Keratinocyte (primary cell): Measurements from ENCODE around the gene FTSJ1. TPM values are rescaled to one million over a fixed set of nuclear protein-coding genes. Genes with fewer than 3 reads are reported as not detected.

ENCODE experiments used
- DNase-seq: peaks from one replicate; pipeline ENCODE4 v3.0.0-alpha.2; 2011; ENCODE audit warnings: low read depth, missing footprints, low spot score
- FAIRE-seq: peaks from 2 replicates; lab custom pipeline; 2011; peaks lifted over from hg19 to GRCh38; lab: Jason Lieb, UNC
- H2AFZ ChIP-seq: 2 replicates; pipeline ENCODE4 v1.6.0; 2012; ENCODE audit warnings: low read length, control low read depth, inconsistent platforms; ENCODE audit not compliant: control insufficient read depth
- H3K27ac ChIP-seq: 2 replicates; pipeline ENCODE4 v1.5.1; 2011; ENCODE audit warnings: low read length; ENCODE audit not compliant: control insufficient read depth, insufficient read depth
- H3K27me3 ChIP-seq: 3 replicates; pipeline ENCODE4 v1.6.0; 2011; ENCODE audit warnings: low read length; ENCODE audit not compliant: control insufficient read depth, insufficient read depth; ENCODE audit errors: extremely low read depth
- H3K36me3 ChIP-seq, 2 experiments: 2 replicates in 1 of 2; 3 replicates in 1 of 2; pipeline ENCODE4 v1.5.1; 2011; ENCODE audit warnings: low read length in 2 of 2, mild to moderate bottlenecking in 1 of 2; ENCODE audit not compliant: control insufficient read depth in 2 of 2, insufficient read depth in 2 of 2; ENCODE audit errors: extremely low read depth in 1 of 2
- H3K4me1 ChIP-seq: 3 replicates; pipeline ENCODE4 v1.5.1; 2011; ENCODE audit warnings: low read length; ENCODE audit not compliant: control insufficient read depth, insufficient read depth; ENCODE audit errors: extremely low read depth
- H3K4me2 ChIP-seq: 3 replicates; pipeline ENCODE4 v1.6.0; 2011; ENCODE audit warnings: low read depth, low read length; ENCODE audit not compliant: control insufficient read depth, insufficient read depth; ENCODE audit errors: extremely low read depth
- H3K4me3 ChIP-seq, 3 experiments: fragments of 200-600 bp in 1 of 3; sonication (generic) in 1 of 3; 2 replicates in 2 of 3; 3 replicates in 1 of 3; pipeline ENCODE4 v1.5.1; 2011 to 2016; ENCODE audit warnings: low read length in 3 of 3, mild to moderate bottlenecking in 3 of 3, control low read depth in 2 of 3, inconsistent platforms in 1 of 3, low read depth in 1 of 3, mixed read lengths in 1 of 3, mixed run types in 1 of 3, moderate library complexity in 1 of 3; ENCODE audit not compliant: control insufficient read depth in 2 of 3, insufficient read depth in 2 of 3; ENCODE audit errors: extremely low read depth in 1 of 3
- H3K79me2 ChIP-seq: 2 replicates; pipeline ENCODE4 v1.6.0; 2012; ENCODE audit warnings: low read length; ENCODE audit not compliant: control insufficient read depth, insufficient read depth
- H3K9ac ChIP-seq: 3 replicates; pipeline ENCODE4 v1.6.0; 2011; ENCODE audit warnings: low read length; ENCODE audit not compliant: control insufficient read depth, insufficient read depth; ENCODE audit errors: extremely low read depth
- H3K9me1 ChIP-seq: 3 replicates; pipeline ENCODE4 v1.6.0; 2011; ENCODE audit warnings: low read length; ENCODE audit not compliant: control insufficient read depth, insufficient read depth; ENCODE audit errors: extremely low read depth
- H3K9me3 ChIP-seq: 2 replicates; pipeline ENCODE4 v1.5.1; 2012; ENCODE audit warnings: low read depth, low read length; ENCODE audit not compliant: control insufficient read depth
- H4K20me1 ChIP-seq: 3 replicates; pipeline ENCODE4 v1.6.0; 2011; ENCODE audit warnings: low read length; ENCODE audit not compliant: control insufficient read depth, insufficient read depth; ENCODE audit errors: extremely low read depth
- CTCF ChIP-seq, 3 experiments: IDR thresholded peaks in 1 of 3; conservative IDR thresholded peaks in 1 of 3; optimal IDR thresholded peaks in 1 of 3; 2 replicates in 2 of 3; 3 replicates in 1 of 3; pipeline versions ENCODE3 to v1.5.1; 2011; ENCODE audit warnings: low read length in 3 of 3, mild to moderate bottlenecking in 3 of 3, moderate library complexity in 2 of 3, control low read depth in 1 of 3, inconsistent platforms in 1 of 3; ENCODE audit not compliant: insufficient read depth in 2 of 3; ENCODE audit errors: extremely low read depth in 1 of 3
- EZH2 ChIP-seq: IDR thresholded peaks from one replicate; pipeline ENCODE4 v1.6.1; 2012; ENCODE audit warnings: inconsistent platforms, mild to moderate bottlenecking, low read length, moderate library complexity
- dilution Hi-C: fragments of 300-500 bp; cut with MboI; formaldehyde crosslinking; loops from one replicate; pipeline ENCODE4 v1.7.0; 2020; ENCODE audit warnings: low sequenced_read_pairs; ENCODE audit not compliant: extremely low pct_ligation_motif_present
- polyA plus RNA-seq, 5 experiments: library from polyadenylated mRNA; depleted of rRNA in 3 of 5; stranded (reverse) in 3 of 5; stranded (forward) in 1 of 5; unstranded in 1 of 5; fragments of >200 nt; gene quantifications; 1 replicate in 1 of 5; 2 replicates in 3 of 5; 3 replicates in 1 of 5; pipeline versions ENCODE4 v1.2.1 to v1.2.3, GENCODE V29; 2011 to 2012; ENCODE audit warnings: missing spikeins in 2 of 5, low read depth in 1 of 5, low replicate concordance in 1 of 5

FTSJ1 gene
- polyA plus RNA-seq, 1 donor (not counting 4 experiments of a cell fraction or from before 2014, with no cell fraction given): 60.6 TPM

GRCh38 chrX:48512371-48512935 lies 36.5 kb downstream of the FTSJ1 start:
- Histone ChIP-seq H3K9me1 (no peaks in the 10 kb centered on the region), H3K27me3 (no peaks in the 10 kb centered on the region), H3K9me3 (peaks cover 4% of the 10 kb centered on the region), H2AFZ (no peak overlapping the region), H3K27ac (no peak overlapping the region), H3K36me3 (peaks cover 3 to 4% of the 10 kb centered on the region in 2 experiments), H3K4me2 (no peak overlapping the region), H3K4me1 (peaks cover 14% of the 10 kb centered on the region), H3K79me2 (peaks cover 17% of the 10 kb centered on the region), H4K20me1 (no peaks in the 10 kb centered on the region), H3K9ac (no peak overlapping the region), H3K4me3 (no peak overlapping the region)
- no peak for DNase-seq
- no peak for TF ChIP-seq EZH2
- TF ChIP-seq CTCF (optimal IDR thresholded peaks at IDR 0.05 in 1 of 3, IDR thresholded peaks at IDR 0.05 in 1 of 3, conservative IDR thresholded peaks at IDR 0.05 in 1 of 3; ENCODE audit: extremely low read depth in 1 of 3, insufficient read depth in 2 of 3, low read length in 3 of 3): no peak
- FAIRE-seq: no peak
- dilution Hi-C loops: no loop called here

GRCh38 chrX:48513670-48514069 lies 37.7 kb downstream of the FTSJ1 start:
- H3K36me3 ChIP-seq: peaks cover 3 to 4% of the 10 kb centered on the region in 2 experiments
- no peak overlapping the region for H3K4me2 ChIP-seq
- H3K9me3 ChIP-seq: peaks cover 4% of the 10 kb centered on the region
- dilution Hi-C loops: no loop called here
- no peaks in the 10 kb centered on the region for H3K9me1 ChIP-seq
- H3K27ac ChIP-seq: no peak overlapping the region
- no peak for DNase-seq
- no peaks in the 10 kb centered on the region for H4K20me1 ChIP-seq
- peaks cover 14% of the 10 kb centered on the region for H3K4me1 ChIP-seq
- H2AFZ ChIP-seq: no peak overlapping the region
- peaks cover 17% of the 10 kb centered on the region for H3K79me2 ChIP-seq
- no peak for TF ChIP-seq CTCF (optimal IDR thresholded peaks at IDR 0.05 in 1 of 3, IDR thresholded peaks at IDR 0.05 in 1 of 3, conservative IDR thresholded peaks at IDR 0.05 in 1 of 3; ENCODE audit: extremely low read depth in 1 of 3, insufficient read depth in 2 of 3, low read length in 3 of 3)
- no peak for TF ChIP-seq EZH2
- H3K27me3 ChIP-seq: no peaks in the 10 kb centered on the region
- no peak for FAIRE-seq
- H3K9ac ChIP-seq: no peak overlapping the region
- H3K4me3 ChIP-seq: no peak overlapping the region
